ENCODE data around the gene DNAL4. TPM values are rescaled to one million over a fixed set of nuclear protein-coding genes. Genes with fewer than 3 reads are reported as not detected.

Gene DNAL4
- total RNA-seq, 1 donor from 2014 or later: 21.3 TPM

DNA sequence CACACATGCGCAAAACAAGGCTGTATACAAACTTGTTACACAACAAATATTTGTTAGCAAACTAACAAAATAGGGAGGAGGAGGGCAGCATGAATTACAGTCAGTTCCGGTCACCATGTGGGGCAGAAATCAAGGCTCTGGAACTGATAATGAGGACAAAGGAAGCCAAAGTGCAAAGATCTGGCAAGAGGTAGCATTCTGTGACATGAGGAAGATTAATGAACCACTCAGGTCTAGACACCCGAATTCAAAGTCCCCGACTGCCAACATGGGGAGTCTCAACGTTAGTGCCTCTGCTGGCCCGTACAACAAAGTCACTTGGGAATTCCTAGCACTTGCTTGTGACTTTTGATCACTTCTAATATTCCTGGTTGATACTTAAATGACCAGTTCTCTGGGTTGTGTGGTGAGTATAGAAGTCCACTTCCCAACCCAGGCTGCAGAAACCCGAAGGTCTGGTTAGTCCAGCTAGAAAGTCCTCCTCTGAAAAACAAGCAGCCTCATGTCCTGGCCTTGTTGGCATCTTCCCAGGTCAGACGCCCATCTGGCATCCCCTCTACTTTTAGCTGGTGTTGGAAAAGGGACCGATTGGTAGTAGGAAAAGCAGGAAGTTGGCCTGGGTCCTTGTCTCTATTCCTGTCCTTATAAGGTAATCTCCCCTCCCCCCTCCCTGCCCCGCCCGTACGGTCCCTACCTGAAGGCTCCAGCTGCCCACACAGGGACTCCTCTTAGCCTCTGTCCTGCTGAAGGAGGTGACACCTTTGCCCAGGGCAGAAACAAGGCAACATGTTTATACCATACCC, 39.8 kb downstream of the DNAL4 start:
- H3K36me3 ChIP-seq: peaks cover 47% of the 10 kb centered on the region
- H3K27me3 ChIP-seq (ENCODE audit: low read depth): no peaks in the 10 kb centered on the region
- ATAC-seq (peak; percentile 9 to 36), DNase-seq (peak; percentile 70)
- H3K4me3 ChIP-seq: peak overlapping the region; percentile 72
- peaks cover 56% of the 10 kb centered on the region for H3K4me1 ChIP-seq
- TF ChIP-seq, protein P1, sequence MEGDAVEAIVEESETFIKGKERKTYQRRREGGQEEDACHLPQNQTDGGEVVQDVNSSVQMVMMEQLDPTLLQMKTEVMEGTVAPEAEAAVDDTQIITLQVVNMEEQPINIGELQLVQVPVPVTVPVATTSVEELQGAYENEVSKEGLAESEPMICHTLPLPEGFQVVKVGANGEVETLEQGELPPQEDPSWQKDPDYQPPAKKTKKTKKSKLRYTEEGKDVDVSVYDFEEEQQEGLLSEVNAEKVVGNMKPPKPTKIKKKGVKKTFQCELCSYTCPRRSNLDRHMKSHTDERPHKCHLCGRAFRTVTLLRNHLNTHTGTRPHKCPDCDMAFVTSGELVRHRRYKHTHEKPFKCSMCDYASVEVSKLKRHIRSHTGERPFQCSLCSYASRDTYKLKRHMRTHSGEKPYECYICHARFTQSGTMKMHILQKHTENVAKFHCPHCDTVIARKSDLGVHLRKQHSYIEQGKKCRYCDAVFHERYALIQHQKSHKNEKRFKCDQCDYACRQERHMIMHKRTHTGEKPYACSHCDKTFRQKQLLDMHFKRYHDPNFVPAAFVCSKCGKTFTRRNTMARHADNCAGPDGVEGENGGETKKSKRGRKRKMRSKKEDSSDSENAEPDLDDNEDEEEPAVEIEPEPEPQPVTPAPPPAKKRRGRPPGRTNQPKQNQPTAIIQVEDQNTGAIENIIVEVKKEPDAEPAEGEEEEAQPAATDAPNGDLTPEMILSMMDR (IDR thresholded peaks at IDR 0.05): no peak
- peak overlapping the region; percentile 94 for H3K27ac ChIP-seq
- intact Hi-C loops (cut with DNase I): no loop called here
- H3K9me3 ChIP-seq: no peaks in the 10 kb centered on the region

DNA sequence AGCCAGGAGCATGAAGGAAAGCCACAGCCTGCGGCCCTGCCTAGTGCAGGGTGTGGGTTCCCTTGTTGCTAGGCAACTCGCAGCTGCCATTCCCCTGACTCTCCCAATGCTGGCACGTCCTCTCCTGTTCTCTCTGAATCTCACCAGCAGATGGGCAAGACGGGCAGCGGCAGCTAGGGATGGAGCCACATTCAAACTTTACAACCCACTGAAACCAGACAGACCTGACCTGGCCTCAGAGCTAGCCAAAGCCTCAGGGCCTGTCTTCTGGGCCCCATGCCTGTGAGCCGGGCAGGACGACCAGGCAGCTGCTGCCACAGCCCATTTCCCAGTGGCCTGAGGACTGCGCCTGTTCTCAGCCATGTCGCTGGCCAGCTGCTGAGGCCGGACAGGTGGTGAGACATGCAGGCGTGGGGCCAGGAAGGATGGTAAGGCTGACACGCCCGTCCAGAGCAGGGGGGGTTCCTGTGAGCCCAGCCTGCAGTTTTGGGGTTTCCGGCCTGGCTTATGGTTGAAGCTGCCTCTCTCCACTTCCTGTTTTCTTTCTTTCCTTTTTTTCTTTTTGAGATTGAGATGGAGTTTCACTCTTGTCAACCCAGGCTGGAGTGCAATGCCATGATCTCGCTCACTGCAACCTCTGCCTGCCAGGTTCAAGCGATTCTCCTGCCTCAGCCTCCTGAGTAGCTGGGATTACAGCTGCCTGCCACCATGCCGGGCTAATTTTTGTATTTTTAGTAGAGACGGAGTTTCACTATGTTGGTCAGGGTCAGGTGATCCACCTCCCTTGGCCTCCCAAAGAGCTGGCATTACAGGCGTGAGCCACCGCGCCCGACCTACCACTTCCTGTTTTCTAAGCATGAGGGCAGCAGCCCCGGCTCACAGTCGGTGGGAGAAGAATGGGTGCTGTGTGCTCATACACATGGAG, 42.3 kb downstream of the DNAL4 start:
- TF ChIP-seq, protein P1 (IDR thresholded peaks at IDR 0.05): no peak
- Histone ChIP-seq H3K4me1 (peaks cover 52% of the 10 kb centered on the region), H3K27ac (peak overlapping the region; percentile 62), H3K4me3 (peak overlapping the region; percentile 24), H3K27me3 (ENCODE audit: low read depth) (no peaks in the 10 kb centered on the region), H3K36me3 (peaks cover 71% of the 10 kb centered on the region), H3K9me3 (no peaks in the 10 kb centered on the region)
- ATAC-seq (no peak), DNase-seq (peak; percentile 90)
- intact Hi-C loops (cut with DNase I): no loop called here

DNA sequence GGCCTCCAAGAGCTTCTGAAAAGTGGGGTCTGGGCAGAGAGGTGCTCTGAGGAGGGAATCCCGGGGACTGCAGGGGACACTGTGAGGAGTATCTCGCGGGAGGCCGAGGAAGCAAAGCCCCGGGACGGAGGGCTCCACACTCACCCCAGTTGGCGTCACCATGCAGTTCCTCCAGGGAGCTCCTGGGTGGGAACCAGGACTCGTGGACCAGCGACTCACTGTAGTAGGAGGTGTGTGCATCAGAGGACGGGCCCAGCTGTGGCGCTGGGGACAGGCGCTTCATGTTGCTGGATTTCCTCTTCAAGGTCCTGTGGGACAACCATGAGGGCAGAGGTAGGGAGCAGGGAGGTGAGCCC, 42.9 kb downstream of the DNAL4 start:
- no peaks in the 10 kb centered on the region for H3K9me3 ChIP-seq
- no peak for DNase-seq
- no peaks in the 10 kb centered on the region for H3K27me3 ChIP-seq (ENCODE audit: low read depth)
- intact Hi-C loops (cut with DNase I): no loop called here
- peaks cover 46% of the 10 kb centered on the region for H3K4me1 ChIP-seq
- H3K27ac ChIP-seq: peak overlapping the region; percentile 62
- peaks cover 78% of the 10 kb centered on the region for H3K36me3 ChIP-seq
- ATAC-seq: no peak
- no peak overlapping the region for H3K4me3 ChIP-seq
- TF ChIP-seq, protein P1 (IDR thresholded peaks at IDR 0.05): no peak

DNA sequence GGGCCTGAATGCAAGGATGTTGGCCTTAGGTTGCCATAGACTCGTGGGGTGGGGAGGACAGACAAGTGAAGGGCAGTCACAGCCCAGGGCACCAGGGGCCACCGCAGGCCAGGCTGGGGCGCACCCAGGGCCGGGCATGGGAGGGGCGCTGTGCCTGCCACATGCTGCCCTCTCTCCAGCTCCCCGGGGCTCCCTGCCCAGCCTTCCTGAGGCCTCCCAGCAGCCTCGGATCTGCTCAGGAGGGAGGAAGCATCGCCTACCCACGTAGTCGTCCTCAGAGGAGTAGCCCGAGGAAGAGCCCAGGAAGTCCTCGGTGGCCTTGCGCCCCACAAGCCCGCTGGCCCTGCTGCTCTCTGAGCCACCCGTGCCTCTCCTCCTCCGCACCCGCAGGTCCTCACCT, 43.3 kb downstream of the DNAL4 start:
- peaks cover 46% of the 10 kb centered on the region for H3K4me1 ChIP-seq
- peaks cover 82% of the 10 kb centered on the region for H3K36me3 ChIP-seq
- H3K27ac ChIP-seq: peak overlapping the region; percentile 62
- H3K9me3 ChIP-seq: no peaks in the 10 kb centered on the region
- no peak overlapping the region for H3K4me3 ChIP-seq
- DNase-seq (no peak), ATAC-seq (no peak)
- TF ChIP-seq, protein P1 (IDR thresholded peaks at IDR 0.05): no peak
- intact Hi-C loops (cut with DNase I): no loop called here
- H3K27me3 ChIP-seq (ENCODE audit: low read depth): no peaks in the 10 kb centered on the region

DNA sequence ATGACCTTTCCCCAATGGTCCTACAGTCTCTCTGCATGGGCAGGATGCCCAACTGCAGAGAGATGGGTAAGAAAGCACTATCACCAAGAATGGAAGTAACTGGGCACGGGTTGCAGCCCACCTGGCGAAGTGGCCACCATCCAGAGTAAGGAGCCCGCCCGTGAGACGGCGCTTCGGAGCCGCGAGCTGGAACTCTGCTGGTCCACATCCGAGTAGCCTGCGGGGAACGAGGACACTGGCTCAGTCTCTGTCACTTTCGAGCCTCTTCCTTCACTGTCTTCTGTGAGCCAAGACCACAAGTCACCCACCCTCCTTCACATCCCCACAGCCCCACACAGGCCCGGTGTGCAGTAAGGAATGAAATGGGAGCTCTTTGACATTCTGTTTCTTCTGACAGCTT, 43.8 kb downstream of the DNAL4 start:
- H3K9me3 ChIP-seq: no peaks in the 10 kb centered on the region
- H3K27me3 ChIP-seq (ENCODE audit: low read depth): no peaks in the 10 kb centered on the region
- peak overlapping the region; percentile 62 for H3K27ac ChIP-seq
- ATAC-seq: no peak
- H3K4me3 ChIP-seq: no peak overlapping the region
- DNase-seq: no peak
- intact Hi-C loops (cut with DNase I): no loop called here
- H3K36me3 ChIP-seq: peaks cover 87% of the 10 kb centered on the region
- H3K4me1 ChIP-seq: peaks cover 46% of the 10 kb centered on the region
- TF ChIP-seq, protein P1 (IDR thresholded peaks at IDR 0.05): no peak
